Endometrium (tissue), 2 donors: ENCODE measurements around the gene ELK1.
"Not testable (repeated sequence)": the region's sequence is repeated elsewhere in the genome, so short reads cannot be mapped to it uniquely, and the experiment has no call there.

Source experiments
- FAIRE-seq: peaks from 2 replicates; lab custom pipeline; 2012; peaks lifted over from hg19 to GRCh38; lab: Jason Lieb, UNC
- donor health status: control.
- donor health status: control.

The ELK1 gene

DNA sequence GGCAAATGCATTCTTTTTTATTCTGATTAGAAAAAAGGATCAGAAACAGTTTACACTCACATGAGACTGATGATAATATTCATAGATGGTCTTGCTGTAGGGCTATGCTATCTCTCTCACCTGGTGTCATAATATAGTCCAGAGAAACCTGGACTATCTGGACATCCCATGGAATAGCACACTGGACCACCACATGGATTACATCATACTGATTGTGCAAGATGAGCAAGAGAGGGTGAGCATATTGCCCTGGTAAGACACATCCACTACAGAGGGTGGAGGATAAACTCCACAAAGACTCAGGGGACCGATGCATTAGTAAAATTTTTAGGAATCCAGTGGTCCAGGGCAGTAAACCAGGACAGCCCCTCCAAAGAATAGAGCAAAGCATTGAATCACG is 38.9 kb downstream of the ELK1 start:
- no peak for FAIRE-seq

DNA sequence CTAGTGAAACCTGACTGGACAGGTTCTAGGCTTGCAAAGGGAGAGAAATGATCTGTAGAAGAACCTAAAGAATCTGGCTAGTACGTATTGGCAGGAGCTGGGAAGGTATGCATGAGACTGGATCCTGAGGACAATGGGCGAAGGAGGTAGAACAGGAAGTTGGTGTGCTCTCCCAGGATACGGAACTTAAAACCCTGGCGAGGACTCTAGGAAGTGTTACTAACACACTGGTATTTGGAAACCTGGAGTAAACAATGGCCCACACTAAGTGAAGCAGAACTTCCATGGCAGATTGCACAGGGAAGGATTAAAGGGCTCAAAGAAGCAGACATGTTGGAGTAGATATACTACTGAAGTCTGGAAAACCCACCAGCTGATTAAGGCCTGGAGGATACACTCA is 39.9 kb downstream of the ELK1 start:
- FAIRE-seq = no peak

GRCh38 chrX:47608130-47608810 is 42.1 kb downstream of the ELK1 start:
- no peak for FAIRE-seq

- no peak for FAIRE-seq
Measured at GRCh38 chrX:47607091-47607490, 43.3 kb downstream of the ELK1 start.

GRCh38 chrX:47605024-47605423 is 45.3 kb downstream of the ELK1 start:
- FAIRE-seq = no peak

DNA sequence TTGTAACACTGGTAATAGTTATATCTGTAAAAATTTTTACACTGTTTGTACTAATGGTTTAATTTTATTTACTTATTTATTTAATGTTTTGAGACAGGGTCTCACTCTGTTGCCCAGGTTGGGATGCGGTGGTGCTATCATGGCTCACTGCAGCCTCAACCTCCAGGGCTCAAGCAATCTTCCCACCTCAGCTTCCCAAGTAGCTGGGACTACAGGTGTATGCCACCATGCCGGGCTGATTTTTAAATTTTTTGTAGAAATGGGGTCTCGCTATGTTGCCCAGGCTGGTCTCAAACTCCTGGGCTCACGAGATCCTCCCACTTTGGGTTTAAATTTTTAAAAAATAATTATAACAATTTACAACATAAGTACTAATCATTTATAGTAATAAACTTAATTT is 47.2 kb downstream of the ELK1 start:
- FAIRE-seq = not testable (repeated sequence)

DNA sequence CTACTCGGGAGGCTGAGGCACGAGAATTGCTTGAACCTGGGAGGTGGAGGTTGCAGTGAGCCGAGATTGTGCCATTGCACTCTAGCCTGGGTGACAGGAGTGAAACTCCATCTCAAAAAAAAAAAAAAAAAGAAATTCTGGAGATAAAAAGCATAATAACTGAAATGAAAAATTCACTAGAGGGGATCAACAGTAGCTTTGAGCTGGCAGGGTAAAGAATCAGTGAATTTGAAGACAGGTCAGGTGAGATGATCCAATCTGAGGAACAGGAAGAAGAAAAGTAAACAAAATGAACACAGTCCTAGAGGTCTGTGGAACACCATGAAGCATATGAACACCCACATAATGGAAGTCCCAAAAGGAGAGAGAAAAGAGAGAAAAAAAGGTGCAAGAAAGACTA is 53.1 kb downstream of the ELK1 start:
- no peak for FAIRE-seq

- no peak for FAIRE-seq
Measured at GRCh38 chrX:47596256-47596655, 54.1 kb downstream of the ELK1 start.

DNA sequence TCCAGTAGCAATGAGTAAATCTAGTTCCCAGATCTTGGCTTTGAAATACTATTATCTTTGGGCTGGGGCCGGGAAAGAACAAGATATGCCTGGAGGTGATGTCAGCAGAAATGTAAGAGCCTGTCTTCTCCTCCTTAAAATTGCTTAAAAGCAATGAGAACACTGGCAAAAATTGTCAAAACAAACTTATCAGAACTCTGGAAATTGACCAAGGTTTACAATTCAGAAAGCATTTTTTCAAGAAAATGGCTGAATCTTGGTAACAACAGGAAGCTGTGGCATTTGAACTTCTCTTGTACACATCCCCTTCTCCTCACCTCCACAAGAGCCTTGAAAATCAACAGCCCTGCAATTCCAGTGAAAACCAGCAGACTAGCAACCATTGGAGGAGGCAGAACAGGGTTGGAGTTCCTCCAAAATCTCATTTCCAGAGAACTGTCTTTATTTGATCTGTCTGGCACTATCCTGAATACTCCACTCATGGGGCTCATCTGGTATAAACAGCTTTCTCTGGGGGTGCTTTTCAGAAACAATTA is 54.6 kb downstream of the ELK1 start:
- FAIRE-seq = no peak

DNA sequence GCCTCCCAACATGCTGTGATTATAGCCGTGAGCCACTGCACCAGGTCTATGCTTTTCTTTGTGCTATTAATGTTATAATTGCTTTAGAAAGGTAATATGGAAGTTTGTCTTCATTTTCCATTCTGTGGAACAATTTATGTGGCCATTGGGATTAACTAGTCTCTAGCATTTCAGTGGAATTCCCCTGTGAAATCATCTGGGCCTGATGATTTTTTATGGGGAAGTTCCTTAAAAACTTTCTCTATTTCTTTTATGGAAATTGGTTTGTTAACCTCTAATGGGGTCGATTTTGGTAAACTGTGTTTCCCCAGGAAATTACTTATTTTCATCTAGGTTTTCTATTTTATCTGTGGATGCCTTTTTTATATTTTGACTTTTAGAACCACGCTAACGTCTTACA is 56.8 kb downstream of the ELK1 start:
- FAIRE-seq = no peak

DNA sequence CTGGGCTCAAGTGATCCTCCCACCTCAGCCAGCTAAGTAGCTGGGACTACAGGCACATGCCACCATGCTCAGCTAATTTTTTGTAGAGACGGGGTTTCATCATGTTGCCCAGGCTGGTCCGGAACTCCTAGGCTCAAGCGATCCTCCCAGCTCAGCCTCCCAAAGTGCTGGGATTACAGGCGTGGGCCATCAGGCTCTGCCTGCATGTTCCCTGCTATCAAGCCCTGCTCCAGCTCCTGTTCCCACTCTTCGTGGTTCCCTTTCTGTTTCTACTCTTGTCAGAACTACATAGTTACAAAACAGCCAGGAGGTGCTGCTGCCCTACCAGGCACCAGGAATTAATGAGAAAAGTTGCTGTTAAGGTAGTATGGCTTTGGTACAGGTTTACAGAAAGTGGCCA is 59.4 kb downstream of the ELK1 start:
- FAIRE-seq = no peak

- no peak for FAIRE-seq
Measured at GRCh38 chrX:47587906-47588735, 62.2 kb downstream of the ELK1 start.

- no peak for FAIRE-seq
Measured at GRCh38 chrX:47587091-47587891, 63.1 kb downstream of the ELK1 start.

DNA sequence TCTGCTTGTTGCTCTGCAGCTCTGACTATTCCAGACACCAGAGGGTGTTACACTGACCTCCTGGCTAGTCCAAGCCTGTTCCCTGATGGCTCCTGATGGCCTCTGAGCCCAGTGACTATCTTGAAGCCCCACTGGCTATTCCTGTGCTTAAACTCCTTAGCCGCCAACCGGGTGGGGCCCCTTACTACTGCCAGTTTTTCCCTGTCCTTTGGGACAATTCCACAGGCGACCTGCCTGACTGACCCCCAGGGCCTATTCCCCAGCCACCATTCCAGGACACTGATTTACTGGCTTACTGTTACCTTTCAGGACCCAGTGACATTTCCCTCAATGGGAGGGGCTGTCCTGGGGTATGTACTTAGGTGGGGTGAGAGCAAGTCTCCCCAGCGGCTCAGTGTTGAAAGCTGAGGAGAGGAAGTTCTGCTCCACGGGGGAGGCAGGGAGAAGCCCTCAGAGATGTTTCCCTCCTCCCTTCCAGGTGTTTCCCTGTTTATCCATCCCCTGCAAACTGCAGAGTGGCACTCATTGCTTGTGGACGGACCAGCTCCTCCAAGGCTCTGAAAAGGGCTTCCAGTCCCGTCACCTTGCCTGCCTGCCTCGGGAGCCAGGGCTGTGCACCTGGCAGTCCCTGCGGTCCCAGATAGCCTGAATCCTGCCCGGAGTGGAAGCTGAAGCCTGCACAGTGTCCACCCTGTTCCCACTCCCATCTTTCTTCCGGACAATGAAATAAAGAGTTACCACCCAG is 64.1 kb downstream of the ELK1 start:
- FAIRE-seq = no peak
